HepG2 (cell line): ENCODE measurements around the gene SUPT4H1. TPM values are rescaled to one million over a fixed set of nuclear protein-coding genes. Genes with fewer than 3 reads are reported as not detected.

Experiments
- ADNP ChIP-seq: sonication (generic); formaldehyde crosslinking; IDR thresholded peaks from 2 replicates; pipeline ENCODE4 v1.4.0; 2020; ENCODE audit warnings: missing genetic modification reagents
- CAMTA2 ChIP-seq: sonication (generic); formaldehyde crosslinking; IDR thresholded peaks from 2 replicates; pipeline ENCODE4 v1.4.0; 2020; ENCODE audit warnings: mild to moderate bottlenecking, missing genetic modification reagents, borderline replicate concordance
- CSRNP2 ChIP-seq: sonication (generic); formaldehyde crosslinking; conservative IDR thresholded peaks from 2 replicates; pipeline ENCODE4 v1.8.0; 2022; ENCODE audit warnings: low read depth, missing genetic modification reagents
- EEA1 ChIP-seq: sonication (generic); formaldehyde crosslinking; IDR thresholded peaks from 2 replicates; pipeline ENCODE4 v1.5.1; 2020; ENCODE audit warnings: mild to moderate bottlenecking, missing genetic modification reagents, borderline replicate concordance
- EHMT2 ChIP-seq: fragments of 200-600 bp; sonication (generic); IDR thresholded peaks from 2 replicates; pipeline ENCODE4 v1.7.0; 2017; ENCODE audit warnings: antibody characterized with exemption, low read depth, low read length, borderline replicate concordance
- FOSL1 ChIP-seq: sonication (generic); formaldehyde crosslinking; IDR thresholded peaks from 2 replicates; pipeline ENCODE4 v1.9.0; 2021; ENCODE audit warnings: missing genetic modification reagents, borderline replicate concordance
- GRHL1 ChIP-seq: sonication (generic); formaldehyde crosslinking; conservative IDR thresholded peaks from 2 replicates; pipeline ENCODE4 v1.8.0; 2022; ENCODE audit warnings: missing genetic modification reagents
- HHEX ChIP-seq: IDR thresholded peaks from 2 replicates; pipeline ENCODE4 v1.6.1; 2016; ENCODE audit warnings: control low read depth
- IKZF4 ChIP-seq: sonication (generic); formaldehyde crosslinking; IDR thresholded peaks from 2 replicates; pipeline ENCODE4 v1.5.1; 2020; ENCODE audit warnings: borderline replicate concordance, mild to moderate bottlenecking, low read depth, missing genetic modification reagents; ENCODE audit errors: not compliant biosample characterization
- JARID2 ChIP-seq: sonication (generic); formaldehyde crosslinking; IDR thresholded peaks from 2 replicates; pipeline ENCODE4 v1.8.1; 2023; ENCODE audit warnings: missing genetic modification reagents, inconsistent platforms; ENCODE audit not compliant: insufficient replicate concordance
- JUNB ChIP-seq: sonication (generic); formaldehyde crosslinking; IDR thresholded peaks from 2 replicates; pipeline ENCODE4 v1.8.0; 2022; ENCODE audit warnings: missing genetic modification reagents, mild to moderate bottlenecking, borderline replicate concordance
- MAFK ChIP-seq, 2 experiments: IDR thresholded peaks in 1 of 2; conservative IDR thresholded peaks in 1 of 2; 2 replicates each; pipeline ENCODE4 v1.6.1; 2011; ENCODE audit warnings: improper control_type of control experiment in 2 of 2, low read length in 2 of 2
- MEIS1 ChIP-seq: sonication (generic); formaldehyde crosslinking; IDR thresholded peaks from 2 replicates; pipeline ENCODE4 v1.9.0; 2021; ENCODE audit warnings: mild to moderate bottlenecking, missing genetic modification reagents, moderate library complexity, borderline replicate concordance
- PBX2 ChIP-seq: IDR thresholded peaks from 2 replicates; pipeline ENCODE4 v1.6.1; 2016; ENCODE audit warnings: control low read depth
- PHF5A ChIP-seq: IDR thresholded peaks from one replicate; pipeline ENCODE4 v1.6.1; 2018; ENCODE audit warnings: low read depth, missing genetic modification reagents; ENCODE audit not compliant: unreplicated experiment
- SSRP1 ChIP-seq: IDR thresholded peaks from 2 replicates; pipeline ENCODE4 v1.6.1; 2016; ENCODE audit warnings: control low read depth
- TBX2 ChIP-seq: sonication (generic); formaldehyde crosslinking; IDR thresholded peaks from 2 replicates; pipeline ENCODE4 v1.5.0; 2020; ENCODE audit warnings: missing genetic modification reagents, mild to moderate bottlenecking, borderline replicate concordance
- THRA ChIP-seq: sonication (generic); formaldehyde crosslinking; IDR thresholded peaks from 2 replicates; pipeline ENCODE4 v1.4.0; 2020; ENCODE audit warnings: missing genetic modification reagents, borderline replicate concordance
- TOPORS ChIP-seq: sonication (generic); formaldehyde crosslinking; IDR thresholded peaks from 2 replicates; pipeline ENCODE4 v1.8.0; 2023; ENCODE audit warnings: mild to moderate bottlenecking, missing genetic modification reagents
- ZEB1 ChIP-seq: IDR thresholded peaks from 2 replicates; pipeline ENCODE4 v1.6.1; 2012; ENCODE audit warnings: mild to moderate bottlenecking, low read depth, inconsistent platforms; ENCODE audit not compliant: insufficient replicate concordance
- ZNF205 ChIP-seq: IDR thresholded peaks from 2 replicates; pipeline ENCODE4 v1.6.1; 2018; ENCODE audit warnings: missing biosample characterization, missing genetic modification reagents
- ZNF543 ChIP-seq: sonication (generic); formaldehyde crosslinking; IDR thresholded peaks from 2 replicates; pipeline ENCODE4 v1.4.0; 2020; ENCODE audit warnings: mild to moderate bottlenecking, missing genetic modification reagents
- ZNF713 ChIP-seq: sonication (generic); formaldehyde crosslinking; IDR thresholded peaks from 2 replicates; pipeline ENCODE4 v1.4.0; 2020; ENCODE audit warnings: mild to moderate bottlenecking, missing genetic modification reagents
- ZNF747 ChIP-seq: sonication (generic); formaldehyde crosslinking; IDR thresholded peaks from 2 replicates; pipeline ENCODE4 v1.8.1; 2023; ENCODE audit warnings: missing genetic modification reagents, mild to moderate bottlenecking, borderline replicate concordance
- ZNF772 ChIP-seq: sonication (generic); formaldehyde crosslinking; IDR thresholded peaks from 2 replicates; pipeline ENCODE4 v1.5.0; 2020; ENCODE audit warnings: mild to moderate bottlenecking, missing genetic modification reagents
- polyA plus RNA-seq, 8 experiments: library from polyadenylated mRNA; depleted of rRNA in 3 of 8; stranded (reverse) in 7 of 8; unstranded in 1 of 8; fragments of >200 nt; fragmentation: Illumina TruSeq in 4 of 8; extraction: Trizol in 4 of 8; gene quantifications; 2 replicates each; pipeline versions ENCODE4 v1.2.1 to v1.2.3, GENCODE V29; 2011 to 2016; ENCODE audit warnings: low read depth in 4 of 8, missing spikeins in 1 of 8, mixed read lengths in 1 of 8; ENCODE audit not compliant: insufficient read depth in 1 of 8
- total RNA-seq, 5 experiments: library from RNA; depleted of rRNA; stranded (reverse); fragments of >200 nt; fragmentation: Illumina TruSeq; extraction: Trizol; gene quantifications; 2 replicates each; pipeline ENCODE4 v1.2.3, GENCODE V29; 2016; ENCODE audit warnings: low read depth in 1 of 5

SUPT4H1 gene
- total and polyA plus RNA-seq, 2 of the 13 experiments (the other 11 are each of a cell fraction or from before 2014, with no cell fraction given), result 155 to 244 TPM

GRCh38 chr17:58394534-58395223, 42.7 kb upstream of the SUPT4H1 start (continued):
- TF ChIP-seq IKZF4 (CRISPR knock-in tag) (no peak), ADNP (CRISPR knock-in tag) (no peak), CSRNP2 (CRISPR knock-in tag) (no peak), ZNF205 (CRISPR knock-in tag) (0 out of 2 replicates have a peak, but pooled peaks have one; percentile 68), TOPORS (CRISPR knock-in tag) (no peak), PBX2 (CRISPR knock-in tag) (no peak), SSRP1 (no peak), EHMT2 (no peak), MAFK (conservative IDR thresholded peaks at IDR 0.05 in 1 of 2, IDR thresholded peaks at IDR 0.05 in 1 of 2; ENCODE audit: low read length in 2 of 2) (no peak), THRA (CRISPR knock-in tag) (0 out of 2 replicates have a peak, but pooled peaks have one; percentile 81), MEIS1 (CRISPR knock-in tag) (no peak), FOSL1 (CRISPR knock-in tag) (peak; percentile 69), TBX2 (peak; percentile 72), ZNF747 (CRISPR knock-in tag) (no peak), HHEX (CRISPR knock-in tag) (0 out of 2 replicates have a peak, but pooled peaks have one; percentile 35), CAMTA2 (CRISPR knock-in tag) (no peak), ZEB1 (peak; percentile 92), ZNF543 (CRISPR knock-in tag) (peak; percentile 78; the same call in 1 of the 2 replicates), ZNF713 (CRISPR knock-in tag) (no peak), EEA1 (CRISPR knock-in tag) (no peak), JARID2 (CRISPR knock-in tag) (no peak), GRHL1 (CRISPR knock-in tag) (no peak), ZNF772 (CRISPR knock-in tag) (no peak), PHF5A (CRISPR knock-in tag) (no peak), JUNB (CRISPR knock-in tag) (peak; percentile 13; the same call in 1 of the 2 replicates)
